NCI-H524 (cell line): ENCODE results near the gene SYCE3.
"Not testable (repeated sequence)": the region's sequence is repeated elsewhere in the genome, so short reads cannot be mapped to it uniquely, and the experiment has no call there.

ENCODE experiments used
- DNase-seq, 2 experiments: peaks; one replicate each; lab custom pipeline; 2025; lab: John Stamatoyannopoulos, UW

Gene SYCE3, protein sequence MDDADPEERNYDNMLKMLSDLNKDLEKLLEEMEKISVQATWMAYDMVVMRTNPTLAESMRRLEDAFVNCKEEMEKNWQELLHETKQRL

DNA sequence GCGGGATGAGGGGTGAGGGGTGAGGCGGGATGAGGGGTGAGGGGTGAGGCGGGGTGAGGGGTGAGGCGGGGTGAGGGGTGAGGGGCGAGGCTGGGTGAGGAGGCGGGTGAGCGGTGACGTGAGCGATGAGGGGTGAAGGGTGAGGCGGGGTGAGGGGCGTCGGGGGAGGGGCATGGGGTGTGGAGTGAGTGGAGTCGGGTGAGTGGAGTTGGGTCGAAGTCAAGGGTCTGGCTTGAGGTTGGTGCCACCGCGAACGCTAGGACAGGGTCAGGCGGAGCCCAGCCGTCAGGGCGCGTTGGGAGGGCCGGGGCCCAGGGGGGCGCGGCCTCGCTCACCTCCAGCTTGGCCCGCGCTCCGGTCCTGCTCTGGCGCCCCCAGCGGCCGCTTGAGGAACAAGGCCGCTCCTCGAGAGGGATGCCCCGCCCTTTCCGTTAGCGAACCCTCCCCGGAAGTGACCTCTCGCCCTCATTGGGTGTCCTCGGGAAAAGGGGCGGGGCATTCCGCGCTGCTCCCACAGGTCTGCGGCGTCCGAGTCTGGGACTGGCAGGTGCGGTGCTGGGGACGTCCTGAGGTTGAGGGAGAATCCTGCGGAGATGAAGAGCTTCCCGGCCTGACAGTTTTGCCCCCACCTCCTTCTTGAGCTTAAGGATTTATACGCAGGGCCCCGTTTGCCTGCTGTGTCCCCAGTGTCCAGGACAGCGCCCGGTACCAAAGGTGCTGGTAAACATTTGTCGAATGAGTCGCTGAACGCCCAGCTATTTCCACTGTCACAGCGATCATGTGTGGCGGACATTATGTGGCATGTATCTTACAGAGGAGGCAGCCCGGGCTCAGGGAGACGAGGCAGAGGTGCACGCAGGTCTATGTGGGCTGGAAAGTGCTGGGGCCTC is at the start of gene SYCE3:
Gene SYCE3, minus strand, starts transcription at position 397 of the 890 bp plus-strand sequence. CDS start 6,514 bp downstream, outside the sequence.
- peak; percentile 83 to 96 for DNase-seq

DNA sequence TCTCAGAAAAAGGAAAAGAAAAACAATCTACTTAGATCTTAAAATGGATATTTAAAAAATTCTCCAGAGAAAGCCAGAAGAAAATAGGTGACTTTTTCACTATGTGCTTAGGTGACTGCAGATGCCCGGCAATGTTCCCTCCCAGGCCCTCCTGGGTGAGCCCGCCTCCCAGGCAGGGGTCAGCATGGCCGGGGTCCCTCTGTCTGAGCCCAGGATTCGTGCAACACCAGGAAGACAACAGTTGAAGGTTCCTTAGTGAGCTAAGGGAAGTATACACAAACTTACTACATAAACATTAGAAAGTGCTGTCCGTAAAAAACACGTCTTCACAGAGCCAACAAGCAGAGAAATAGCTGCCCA is 49.4 kb upstream of the SYCE3 start:
- no peak for DNase-seq

DNA sequence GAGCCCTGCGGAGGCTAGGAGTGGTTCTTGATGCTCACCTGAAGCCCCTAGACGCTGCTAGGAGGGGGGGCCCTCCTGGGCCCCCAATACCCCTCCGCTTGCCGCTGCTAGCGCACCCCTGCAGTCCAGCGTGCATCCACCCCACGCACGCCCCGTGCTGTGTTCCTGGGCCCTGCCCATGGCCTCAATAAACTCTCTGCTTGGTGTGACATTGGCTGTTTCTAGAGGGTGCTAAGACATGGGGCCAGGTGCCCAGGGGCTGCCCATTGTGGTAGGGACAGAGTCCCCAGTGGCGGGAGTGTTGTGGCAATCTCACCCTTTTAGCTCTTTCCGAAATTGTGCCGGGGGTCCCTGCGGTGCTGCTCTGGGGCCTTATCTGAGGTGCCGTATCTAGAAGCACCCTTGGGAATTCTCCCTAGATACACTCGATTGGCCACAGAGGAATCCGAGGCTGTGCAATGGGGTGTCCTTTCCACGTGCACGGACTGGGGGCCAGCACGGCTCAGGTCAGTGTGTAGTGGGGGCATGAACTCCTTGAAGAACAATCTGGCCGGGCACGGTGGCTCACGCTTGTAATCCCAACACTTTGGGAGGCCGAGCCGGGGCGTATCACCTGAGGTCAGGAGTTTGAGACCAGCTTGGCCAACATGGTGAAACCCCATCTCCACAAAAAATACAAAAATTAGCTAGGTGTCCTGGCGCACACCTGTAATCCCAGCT is 48.8 kb upstream of the SYCE3 start:
- DNase-seq, result no peak

DNA sequence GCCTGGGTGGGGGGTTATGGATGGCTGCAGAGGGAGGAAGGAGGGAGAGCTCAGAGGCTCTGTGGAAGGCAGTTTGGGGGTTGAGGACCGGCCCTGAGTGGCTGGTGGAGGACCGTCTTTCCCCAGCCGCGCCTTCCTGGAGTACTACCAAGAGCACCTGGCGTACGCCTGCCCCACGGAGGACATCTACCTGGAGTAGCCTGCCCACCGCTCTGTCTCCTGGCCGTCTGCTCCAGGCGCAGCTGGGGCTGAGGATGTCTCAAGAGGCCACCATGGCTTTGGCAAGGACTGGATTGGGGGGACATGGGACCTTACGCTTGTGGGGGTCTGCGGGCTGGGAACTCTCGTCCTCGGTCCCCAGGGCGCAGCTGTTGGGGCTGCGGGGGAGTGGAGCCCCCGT is 47.9 kb upstream of the SYCE3 start:
- DNase-seq, result no peak

DNA sequence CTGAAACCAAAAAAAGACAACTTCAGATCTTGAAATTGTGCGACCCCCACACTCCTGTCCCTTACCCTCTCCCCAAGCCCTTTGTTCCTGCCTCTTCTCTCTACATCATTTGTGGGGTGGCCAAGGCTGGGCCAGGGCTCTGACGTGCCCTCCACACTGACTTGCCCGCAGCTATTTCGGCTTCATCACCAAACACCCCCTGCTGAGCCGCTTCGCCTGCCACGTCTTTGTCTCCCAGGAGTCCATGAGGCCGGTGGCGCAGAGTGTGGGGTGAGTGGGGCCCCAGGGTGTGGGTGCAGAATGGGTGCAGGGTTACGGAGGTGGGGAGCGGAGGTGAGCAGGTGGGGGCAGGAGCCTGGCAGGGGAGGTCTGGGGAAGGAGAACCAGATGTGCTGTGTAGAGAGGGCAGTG is 47.3 kb upstream of the SYCE3 start:
- DNase-seq, result no peak

DNA sequence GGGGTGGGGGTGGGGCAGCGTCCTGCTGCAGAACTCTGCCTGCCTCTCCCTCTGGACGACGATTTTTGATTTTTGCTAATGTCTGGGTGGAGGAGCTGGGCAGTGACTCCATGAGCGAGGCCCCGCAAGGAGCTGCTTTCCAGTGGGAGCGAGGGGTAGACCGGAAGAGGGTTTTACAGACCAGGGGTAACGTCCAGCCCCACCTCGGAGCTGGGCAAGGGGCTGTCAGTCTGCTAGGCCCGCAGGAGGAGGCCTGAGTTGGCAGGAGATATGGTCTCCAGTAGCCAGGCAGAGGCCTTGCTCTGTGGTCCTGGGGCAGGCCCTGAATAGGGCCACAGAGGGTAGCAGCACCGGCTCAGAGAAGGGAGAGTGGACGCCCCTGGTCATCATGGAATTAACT is 46.9 kb upstream of the SYCE3 start:
- no peak for DNase-seq

DNA sequence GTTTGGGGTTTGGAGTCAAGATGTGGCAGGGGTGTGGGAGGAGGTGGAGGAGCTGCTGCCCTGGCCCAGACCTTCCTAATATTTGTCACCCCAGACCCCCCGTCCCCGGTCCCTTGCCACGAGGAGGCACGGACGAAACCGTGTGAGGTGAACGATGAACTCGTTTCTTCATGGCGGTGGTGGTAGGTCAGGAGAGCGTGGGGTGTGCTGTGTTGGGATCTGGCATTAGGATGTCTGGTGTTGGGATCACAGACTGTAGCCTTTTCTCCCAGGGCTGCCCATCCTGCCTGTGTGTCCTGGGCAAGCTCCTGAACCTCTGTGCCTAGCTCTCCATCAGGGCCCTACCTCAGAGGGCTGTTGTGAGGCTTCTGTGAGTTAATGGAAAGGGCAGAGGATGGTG is 46.3 kb upstream of the SYCE3 start:
- DNase-seq, result no peak

DNA sequence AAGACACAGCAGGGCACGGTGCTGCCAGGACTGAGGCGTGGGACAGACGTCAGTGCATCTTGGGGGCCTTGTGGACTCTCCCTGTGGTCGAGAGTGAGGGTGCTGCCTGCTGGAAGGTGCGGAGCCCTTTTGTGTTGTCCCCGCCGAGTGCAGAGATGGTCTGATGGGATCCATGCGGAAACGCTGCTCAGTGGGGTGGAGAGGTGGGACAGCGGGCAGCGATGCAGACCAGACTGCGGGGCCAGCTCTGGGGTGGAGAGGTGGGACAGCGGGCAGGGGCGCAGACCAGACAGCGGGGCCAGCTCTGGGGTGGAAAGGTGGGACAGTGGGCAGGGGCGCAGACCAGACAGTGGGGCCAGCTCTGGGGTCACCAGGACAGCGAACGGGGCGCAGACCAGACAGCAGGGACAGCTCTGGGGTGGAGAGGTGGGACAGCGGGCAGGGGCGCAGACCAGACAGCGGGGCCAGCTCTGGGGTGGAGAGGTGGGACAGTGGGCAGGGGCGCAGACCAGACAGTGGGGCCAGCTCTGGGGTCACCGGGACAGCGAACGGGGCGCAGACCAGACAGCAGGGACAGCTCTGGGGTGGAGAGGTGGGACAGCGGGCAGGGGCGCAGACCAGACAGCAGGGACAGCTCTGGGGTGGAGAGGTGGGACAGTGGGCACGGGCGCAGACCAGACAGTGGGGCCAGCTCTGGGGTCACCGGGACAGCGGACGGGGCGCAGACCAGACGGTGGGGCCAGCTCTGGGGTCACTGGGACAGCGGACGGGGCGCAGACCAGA is 45.5 kb upstream of the SYCE3 start:
- DNase-seq, result not testable (repeated sequence)

DNA sequence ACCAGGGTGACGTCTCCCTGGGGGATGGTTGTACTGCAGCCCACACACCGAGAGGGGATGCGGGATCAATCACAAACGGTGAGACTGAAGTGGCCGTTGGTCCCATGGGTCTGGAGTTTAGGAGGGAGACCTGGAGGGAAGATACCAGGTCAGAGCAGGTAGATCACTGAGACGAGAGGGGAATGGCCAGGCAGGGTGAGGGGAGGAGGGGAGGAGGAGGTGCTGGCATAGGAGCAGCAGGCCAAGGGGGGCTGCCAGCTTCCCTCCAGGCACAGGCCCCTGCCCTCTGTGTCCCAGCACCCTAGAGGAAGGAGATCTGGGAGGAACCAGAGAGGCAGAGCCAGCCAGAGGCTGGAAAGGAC is 44.9 kb upstream of the SYCE3 start:
- DNase-seq, result no peak

DNA sequence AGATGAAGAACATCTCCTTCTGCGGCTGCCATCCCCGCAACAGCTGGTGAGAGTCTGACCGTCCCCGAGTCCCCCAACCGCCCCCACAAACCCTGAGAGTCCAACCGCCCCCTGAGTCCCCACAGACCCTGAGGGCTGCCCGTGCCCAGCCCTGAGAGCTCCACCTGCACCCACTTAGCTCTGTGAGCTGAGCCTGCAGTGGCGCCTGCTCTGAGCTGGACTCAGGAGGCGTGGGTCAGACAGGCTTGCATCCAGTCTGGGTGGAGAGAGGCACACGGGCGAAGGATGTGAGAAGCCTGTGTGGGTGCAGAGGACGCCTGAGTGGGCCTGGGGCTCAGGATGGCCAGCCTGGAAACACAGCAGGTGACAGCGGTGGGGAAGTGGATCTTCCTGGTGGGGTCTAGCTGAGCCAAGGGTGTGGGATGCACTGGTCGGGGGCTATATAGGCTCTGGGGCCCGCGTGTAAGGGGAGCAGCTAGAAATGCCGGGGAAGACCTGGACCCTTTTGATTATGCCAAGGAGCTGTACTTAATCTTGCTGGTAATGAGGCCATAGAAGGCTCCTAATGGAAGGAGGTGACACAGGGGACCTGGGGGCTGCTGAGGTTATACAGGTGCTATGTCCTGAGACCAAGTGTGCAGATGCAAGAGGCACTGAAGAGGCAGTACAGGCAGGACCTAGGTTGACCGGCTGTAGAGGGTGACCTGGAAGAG is 44.4 kb upstream of the SYCE3 start:
- DNase-seq, result no peak

DNA sequence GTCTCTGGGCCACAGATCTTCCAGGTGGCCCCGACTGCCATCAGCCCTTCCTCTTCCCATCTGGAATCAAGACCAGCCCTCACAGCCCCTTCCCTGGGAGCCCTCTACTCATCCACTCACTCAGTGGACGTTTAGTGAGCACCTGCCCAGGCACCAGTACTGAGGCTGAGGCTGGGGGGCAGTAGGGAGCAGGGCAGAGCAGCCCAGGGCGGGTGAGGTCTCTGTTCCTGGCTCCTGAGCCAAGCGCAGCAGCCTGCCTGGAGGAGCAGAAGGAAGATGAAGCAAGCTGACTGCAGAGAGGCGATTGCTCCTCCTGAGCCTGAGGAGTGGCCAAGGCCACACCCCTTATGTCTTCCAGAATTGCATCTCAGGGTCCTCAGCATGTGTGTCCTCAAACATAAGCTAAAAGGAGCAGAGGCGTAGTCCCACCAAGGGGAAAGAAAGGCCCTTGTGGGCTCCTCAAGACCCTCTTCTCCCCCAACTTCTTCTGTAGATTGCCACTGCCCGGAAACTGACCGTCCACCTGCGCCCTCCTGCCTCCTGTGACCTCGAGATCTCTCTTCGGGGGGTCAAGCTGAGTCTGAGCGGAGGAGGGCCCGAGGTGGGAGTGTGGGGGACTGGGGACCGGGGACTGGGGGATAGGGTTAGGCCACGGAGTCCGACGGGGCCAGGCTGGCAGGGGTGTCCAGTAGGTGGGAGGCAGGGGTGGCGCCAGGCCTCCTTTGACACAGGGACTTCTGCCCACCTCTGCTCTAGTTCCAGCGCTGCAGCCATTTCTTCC is 43.6 kb upstream of the SYCE3 start:
- DNase-seq, result no peak

DNA sequence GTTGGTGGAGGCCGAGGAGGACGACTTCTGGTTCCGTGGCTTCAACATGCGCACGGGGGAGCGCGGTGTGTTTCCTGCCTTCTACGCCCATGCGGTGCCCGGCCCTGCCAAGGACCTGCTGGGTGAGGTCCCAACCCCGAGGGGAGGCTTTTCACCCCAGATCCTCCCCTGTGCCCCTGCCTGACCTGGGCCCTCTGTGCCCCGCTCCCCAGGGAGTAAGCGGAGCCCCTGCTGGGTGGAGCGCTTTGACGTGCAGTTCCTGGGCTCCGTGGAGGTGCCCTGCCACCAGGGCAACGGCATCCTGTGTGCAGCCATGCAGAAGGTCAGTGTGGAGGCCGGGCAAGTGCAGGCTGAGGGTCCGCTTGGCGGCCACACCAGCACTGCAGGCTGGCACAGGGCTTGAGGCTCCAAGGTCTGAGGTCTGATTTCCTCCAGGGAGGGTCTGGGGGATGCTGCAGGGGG is 42.9 kb upstream of the SYCE3 start:
- DNase-seq, result no peak

DNA sequence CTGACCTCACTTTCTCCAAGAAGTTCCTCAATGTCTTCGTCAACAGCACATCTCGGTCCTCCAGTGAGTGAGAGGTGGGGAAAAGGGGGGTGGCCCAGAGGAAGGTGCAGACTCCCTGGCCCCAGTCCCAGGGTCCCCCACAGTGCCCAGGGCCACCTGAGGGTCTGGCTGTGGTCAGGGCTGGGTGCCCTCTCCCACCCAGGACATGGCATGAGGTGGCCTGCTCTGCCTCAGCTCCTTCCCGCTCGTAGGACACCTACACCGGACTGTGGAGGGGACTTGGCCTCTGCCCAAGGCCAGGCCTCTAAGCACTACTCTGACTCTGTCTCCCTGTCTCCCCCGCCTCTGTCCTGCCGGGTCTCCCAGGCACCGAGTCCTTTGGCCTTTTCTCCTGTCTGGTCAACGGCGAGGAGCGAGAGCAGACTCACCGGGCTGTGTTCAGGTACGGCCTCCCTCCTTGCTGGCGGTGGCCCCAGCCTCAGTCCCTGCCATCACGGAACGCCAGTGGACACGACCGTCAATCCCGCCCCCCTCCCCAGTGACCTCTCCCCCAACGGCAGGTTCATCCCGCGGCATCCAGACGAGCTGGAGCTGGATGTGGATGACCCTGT is 42.4 kb upstream of the SYCE3 start:
- no peak for DNase-seq

DNA sequence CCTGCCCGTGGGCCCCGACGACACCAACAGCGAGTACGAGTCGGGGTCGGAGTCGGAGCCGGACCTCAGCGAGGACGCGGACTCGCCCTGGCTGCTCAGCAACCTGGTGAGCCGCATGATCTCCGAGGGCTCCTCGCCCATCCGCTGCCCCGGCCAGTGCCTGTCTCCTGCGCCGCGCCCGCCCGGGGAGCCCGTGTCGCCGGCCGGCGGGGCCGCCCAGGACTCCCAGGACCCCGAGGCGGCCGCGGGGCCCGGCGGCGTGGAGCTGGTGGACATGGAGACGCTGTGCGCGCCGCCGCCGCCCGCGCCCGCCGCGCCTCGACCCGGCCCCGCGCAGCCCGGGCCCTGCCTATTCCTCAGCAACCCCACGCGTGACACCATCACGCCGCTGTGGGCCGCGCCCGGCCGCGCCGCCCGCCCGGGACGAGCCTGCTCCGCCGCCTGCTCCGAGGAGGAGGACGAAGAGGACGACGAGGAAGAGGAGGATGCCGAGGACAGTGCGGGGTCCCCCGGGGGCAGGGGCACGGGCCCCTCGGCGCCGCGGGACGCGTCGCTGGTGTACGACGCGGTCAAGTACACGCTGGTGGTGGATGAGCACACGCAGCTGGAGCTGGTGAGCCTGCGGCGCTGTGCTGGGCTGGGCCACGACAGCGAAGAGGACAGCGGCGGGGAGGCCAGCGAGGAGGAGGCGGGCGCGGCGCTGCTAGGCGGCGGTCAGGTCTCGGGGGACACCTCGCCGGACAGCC is 41.7 kb upstream of the SYCE3 start:
- DNase-seq, result no peak

DNA sequence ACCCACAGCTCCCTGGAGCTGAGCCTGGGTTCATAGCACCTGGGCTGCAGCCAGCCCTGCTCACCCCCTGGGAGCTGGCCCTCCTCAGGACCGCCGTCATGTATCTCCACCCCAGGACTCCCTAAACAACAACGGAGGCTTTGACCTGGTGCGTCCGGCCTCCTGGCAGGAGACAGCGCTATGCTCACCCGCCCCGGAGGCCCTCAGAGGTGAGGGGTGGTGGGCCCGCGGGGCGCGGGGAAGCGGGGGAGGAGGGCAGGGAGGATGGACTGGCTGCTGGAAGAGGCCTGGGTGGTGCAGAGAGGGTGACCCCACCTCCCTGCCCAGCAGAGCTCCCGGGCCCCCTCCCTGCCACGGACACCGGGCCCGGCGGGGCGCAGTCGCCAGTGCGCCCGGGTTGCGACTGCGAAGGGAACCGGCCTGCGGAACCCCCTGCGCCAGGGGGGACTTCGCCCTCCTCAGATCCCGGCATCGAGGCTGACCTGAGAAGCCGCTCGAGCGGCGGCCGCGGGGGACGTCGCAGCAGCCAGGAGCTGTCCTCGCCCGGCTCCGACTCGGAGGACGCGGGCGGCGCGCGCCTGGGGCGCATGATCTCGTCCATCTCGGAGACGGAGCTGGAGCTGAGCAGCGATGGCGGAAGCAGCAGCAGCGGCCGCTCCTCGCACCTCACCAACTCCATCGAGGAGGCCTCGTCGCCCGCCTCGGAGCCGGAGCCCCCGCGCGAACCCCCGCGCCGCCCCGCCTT is 41.0 kb upstream of the SYCE3 start:
- DNase-seq, result no peak

DNA sequence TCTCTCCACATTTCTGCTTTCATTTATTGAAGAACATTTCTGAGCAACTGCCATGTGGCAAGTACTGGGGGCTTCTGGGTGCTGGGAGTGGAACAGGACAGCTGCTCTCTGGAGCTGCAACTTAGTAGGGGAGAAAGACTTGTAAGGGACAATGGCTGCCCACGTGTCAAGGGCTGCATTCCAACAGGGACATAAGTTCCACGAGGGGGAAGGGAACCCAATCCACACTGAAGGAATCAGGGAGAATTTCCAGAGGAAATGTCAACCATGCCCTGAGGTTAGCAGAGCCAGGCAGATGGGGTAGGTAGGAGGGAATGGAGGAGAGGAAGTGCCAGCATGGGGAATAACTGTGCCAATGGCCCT is 39.6 kb upstream of the SYCE3 start:
- DNase-seq, result no peak

DNA sequence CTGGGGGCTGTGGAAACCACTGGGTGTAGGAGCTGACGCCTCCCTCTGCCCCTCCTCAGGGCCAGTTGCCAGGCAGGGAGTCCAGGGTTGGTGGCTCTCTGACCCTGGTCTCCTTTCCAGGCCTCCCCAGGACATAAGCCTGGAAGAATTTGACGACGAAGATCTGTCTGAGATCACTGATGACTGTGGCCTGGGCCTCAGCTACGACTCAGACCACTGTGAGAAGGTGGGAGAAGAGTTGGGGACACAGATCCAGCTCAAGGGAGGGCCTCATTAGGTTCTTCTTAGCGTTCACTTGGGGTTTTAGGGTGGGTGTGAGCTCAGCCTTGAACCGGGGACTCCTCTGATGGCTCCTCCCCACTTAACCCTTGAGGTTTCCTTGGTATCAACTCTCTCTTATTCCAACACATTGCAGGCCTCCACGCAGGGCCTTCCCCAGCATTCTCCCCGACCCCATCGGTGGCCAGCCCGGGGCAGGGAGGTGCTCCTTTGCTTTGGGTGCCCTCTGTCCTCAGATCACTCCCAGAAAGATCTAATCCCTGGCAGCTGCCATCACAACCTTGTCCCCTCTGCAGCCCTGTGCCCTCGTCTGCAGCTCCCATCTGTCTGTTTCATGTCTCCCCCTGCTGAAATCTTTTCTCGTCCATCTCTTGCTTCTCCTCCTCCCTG is 39.1 kb upstream of the SYCE3 start:
- DNase-seq, result no peak

DNA sequence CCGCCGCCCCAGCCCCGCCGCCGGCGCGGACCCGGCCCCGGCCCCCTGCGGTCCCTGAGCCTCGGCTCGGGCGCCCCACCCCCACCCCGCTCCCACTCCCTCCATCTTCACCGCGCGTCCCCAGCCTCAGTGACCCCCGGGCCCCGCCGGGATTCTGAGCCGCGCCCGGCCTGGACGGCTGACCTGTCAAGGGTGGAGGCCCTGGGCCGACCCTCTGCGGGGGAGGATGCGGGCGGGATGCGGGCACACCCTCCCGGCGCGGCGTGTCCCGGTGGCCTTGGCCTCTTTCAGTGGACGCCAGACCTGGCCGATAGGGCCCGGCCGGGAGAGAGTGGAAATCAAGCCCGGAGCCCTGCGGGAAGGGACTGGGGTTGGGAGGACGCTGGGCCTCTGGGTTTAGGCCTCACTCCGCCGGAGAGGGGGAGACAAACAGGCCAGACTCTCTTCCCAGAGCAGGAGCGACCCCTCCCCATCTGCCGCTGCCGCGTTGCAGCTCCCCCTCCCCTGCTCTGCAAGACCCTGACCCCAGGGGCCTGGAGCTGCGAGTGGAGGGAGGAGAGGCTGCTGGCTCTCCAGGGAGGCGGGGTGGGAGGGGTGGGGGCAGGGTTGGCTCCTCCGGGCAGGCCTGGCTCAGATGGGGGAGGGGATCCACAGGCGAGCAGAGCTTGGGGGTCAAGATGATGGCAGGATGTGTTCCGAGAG is 38.4 kb upstream of the SYCE3 start:
- no peak for DNase-seq
